CD4-positive, alpha-beta T cell treated with Interferon gamma for 1 hour (primary cell): ENCODE measurements around the gene MYOCOS.
"Not testable (repeated sequence)": the region's sequence is repeated elsewhere in the genome, so short reads cannot be mapped to it uniquely, and the experiment has no call there.

ENCODE experiments used
- DNase-seq: peaks from one replicate; pipeline ENCODE4 v3.0.0-alpha.2; 2020

The MYOCOS gene, protein sequence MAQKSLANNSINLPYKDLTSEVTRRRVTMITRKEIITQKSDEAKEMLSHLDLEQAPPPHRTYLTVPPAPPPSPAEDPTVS

DNA sequence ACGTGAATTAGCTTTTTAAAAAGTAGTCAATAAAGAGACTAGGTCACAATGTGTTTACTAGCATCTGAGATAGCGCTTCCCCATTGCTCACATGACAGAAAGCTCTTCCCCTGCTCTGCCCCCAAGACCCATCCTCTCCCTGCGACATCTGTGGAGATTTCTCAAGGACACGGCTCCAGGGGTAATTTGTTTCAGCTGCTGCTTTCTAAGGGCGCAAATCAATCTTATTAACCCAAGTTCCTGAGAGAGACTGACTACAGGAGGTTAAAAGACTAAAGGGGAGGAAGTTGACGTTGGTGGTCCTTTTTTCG lies at the start of gene MYOCOS:
Gene MYOCOS, plus strand, starts transcription at position 92 of the 311 bp plus-strand sequence. CDS start 1,641 bp downstream, outside the sequence.
- DNase-seq, result no peak

DNA sequence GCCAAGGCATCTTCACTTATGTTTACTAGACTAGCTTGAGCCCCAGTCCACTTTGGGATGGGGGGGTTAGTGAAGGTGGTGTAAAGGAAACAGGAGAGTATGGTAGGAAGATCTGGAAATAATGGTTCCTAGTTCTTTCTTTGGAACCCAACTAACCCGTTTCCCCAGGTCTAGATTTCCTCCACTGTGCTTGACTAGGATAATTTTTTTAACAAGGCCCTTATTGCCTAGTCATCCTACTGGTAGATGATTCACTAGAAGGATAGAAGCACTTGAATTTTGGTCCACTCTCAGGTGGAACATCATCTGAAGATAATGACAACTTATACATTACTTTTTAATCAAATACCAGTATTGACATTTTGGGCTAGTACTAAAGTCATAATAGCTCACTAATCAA lies 45.9 kb upstream of the MYOCOS start:
- DNase-seq, result no peak

DNA sequence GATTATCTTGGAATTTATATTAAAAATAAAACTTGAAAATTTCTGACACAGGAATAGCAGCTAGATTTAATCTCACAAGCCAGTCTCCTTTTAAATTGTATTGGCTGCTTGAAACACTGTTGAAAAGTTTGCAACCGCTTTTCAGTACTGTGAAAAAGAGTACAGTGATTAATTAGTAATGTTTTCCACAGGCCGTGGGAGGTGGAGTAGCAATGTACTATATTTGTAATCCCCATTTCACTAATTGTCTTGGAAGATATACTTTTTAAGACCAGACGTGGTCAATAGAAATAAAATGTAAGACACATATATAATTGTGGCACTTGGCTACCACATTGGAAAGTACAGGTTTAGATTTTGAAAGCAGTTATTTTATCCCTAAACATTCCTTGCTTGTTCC lies 40.8 kb upstream of the MYOCOS start:
- DNase-seq, result no peak

DNA sequence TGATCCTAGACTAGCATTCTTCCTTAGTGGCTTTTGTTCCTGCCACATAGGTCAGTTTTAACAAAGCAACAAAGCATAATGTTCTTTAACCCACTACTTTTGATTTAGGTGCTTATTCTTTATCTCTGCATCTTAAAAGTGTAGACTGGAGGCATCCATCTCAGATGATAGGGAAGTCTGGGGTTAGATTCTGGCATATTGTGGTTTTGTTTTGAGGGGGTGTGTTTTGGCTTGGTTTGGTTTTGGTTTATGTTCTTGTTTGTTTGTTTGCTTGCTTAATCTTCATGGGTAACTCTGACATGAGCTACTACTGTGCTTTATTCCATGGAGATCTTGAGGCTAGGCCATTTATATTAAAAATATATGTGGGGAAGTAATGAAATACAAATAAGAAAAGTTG lies 40.3 kb upstream of the MYOCOS start:
- no peak for DNase-seq

- DNase-seq, result no peak
Measured at GRCh38 chr1:171582589-171582988, 39.5 kb upstream of the MYOCOS start.

- no peak for DNase-seq
Measured at GRCh38 chr1:171583591-171584201, 38.3 kb upstream of the MYOCOS start.

- no peak for DNase-seq
Measured at GRCh38 chr1:171585715-171586114, 36.3 kb upstream of the MYOCOS start.

- DNase-seq, result no peak
Measured at GRCh38 chr1:171588230-171588629, 33.8 kb upstream of the MYOCOS start.

- no peak for DNase-seq
Measured at GRCh38 chr1:171590022-171590421, 32.0 kb upstream of the MYOCOS start.

DNA sequence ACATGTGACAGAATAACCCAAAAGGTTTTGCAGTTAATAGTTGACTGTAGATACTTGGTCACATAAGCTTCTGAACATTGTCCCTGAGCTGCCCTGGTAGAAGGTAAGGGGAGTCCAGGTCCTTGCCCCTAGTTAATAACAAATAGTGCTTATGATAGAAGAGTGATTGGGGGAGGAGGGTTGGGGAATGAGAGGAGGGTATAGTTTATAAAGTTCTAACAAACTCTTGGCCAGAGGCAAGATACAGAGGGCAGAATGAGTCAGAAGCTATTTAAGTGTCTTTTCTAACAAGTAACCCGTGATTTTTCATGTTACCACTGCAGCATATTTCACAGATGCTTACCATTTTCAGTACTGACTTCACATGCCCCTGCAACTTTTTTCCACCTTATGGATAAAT lies 26.7 kb upstream of the MYOCOS start:
- no peak for DNase-seq

- DNase-seq, result no peak
Measured at GRCh38 chr1:171596119-171596518, 25.9 kb upstream of the MYOCOS start.

- DNase-seq, result no peak
Measured at GRCh38 chr1:171596705-171597104, 25.3 kb upstream of the MYOCOS start.

- DNase-seq, result no peak
Measured at GRCh38 chr1:171597203-171597602, 24.8 kb upstream of the MYOCOS start.

DNA sequence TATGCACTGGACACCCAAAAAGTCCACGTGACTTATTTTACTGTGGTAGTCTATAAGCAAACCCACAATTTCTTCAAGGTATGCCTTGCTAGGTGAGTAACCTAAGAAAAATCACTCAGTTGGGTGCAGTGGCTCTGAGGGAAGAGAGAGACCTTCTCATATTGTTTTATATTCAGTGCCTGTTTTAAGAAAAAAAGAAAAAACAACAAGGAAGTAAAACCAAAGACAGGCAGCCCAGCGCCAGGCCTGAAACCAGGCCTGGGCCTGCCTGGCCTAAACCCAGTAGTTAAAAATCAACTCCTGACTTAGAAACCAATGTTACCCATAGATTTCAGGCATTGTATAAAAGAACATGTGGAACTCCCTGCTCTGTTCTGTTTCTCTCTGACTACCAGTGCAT lies 21.7 kb upstream of the MYOCOS start:
- DNase-seq, result not testable (repeated sequence)

GRCh38 chr1:171600862-171601261 lies 21.2 kb upstream of the MYOCOS start:
- no peak for DNase-seq

- not testable (repeated sequence) for DNase-seq
Measured at GRCh38 chr1:171603042-171603441, 19.0 kb upstream of the MYOCOS start.

GRCh38 chr1:171606402-171606941 lies 15.6 kb upstream of the MYOCOS start:
- no peak for DNase-seq

GRCh38 chr1:171610385-171610784 lies 11.7 kb upstream of the MYOCOS start:
- DNase-seq, result no peak

- no peak for DNase-seq
Measured at GRCh38 chr1:171611306-171611705, 10.7 kb upstream of the MYOCOS start.

- no peak for DNase-seq
Measured at GRCh38 chr1:171613282-171613681, 8.8 kb upstream of the MYOCOS start.

- DNase-seq, result not testable (repeated sequence)
Measured at GRCh38 chr1:171615122-171615906, 6.7 kb upstream of the MYOCOS start.

DNA sequence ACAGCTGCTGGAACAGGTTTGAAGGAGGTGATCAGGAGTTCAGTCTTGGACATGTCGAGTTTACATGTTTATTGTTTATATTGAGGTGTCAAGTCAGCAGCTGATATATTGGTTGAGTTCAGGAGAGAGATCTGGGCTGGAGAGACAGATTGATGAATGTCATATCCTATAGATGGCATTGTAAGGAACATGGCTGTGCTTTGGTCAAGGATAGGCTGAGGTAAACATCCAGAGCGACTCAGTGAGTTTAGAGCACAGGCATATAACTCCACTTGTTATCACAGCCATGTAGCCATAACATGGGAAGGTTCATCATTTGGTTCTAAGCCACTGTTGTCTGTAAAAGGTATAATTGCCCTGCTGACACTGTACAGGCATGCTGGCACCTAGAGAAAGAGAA lies 5.5 kb upstream of the MYOCOS start:
- DNase-seq, result no peak

GRCh38 chr1:171623651-171624331 lies 1.7 kb downstream of the MYOCOS start:
- no peak for DNase-seq

- no peak for DNase-seq
Measured at GRCh38 chr1:171625225-171625624, 3.2 kb downstream of the MYOCOS start.
